Raji (cell line): Measurements from ENCODE around the gene KLF12.

ENCODE experiments used
- POLR2A ChIP-seq: IDR thresholded peaks from 2 replicates; pipeline ENCODE4 v1.6.1; 2011; ENCODE audit warnings: low read depth, low read length, control low read depth; ENCODE audit not compliant: insufficient read depth

The KLF12 gene

GRCh38 chr13:74118328-74118727, 15.9 kb downstream of the KLF12 start:
- TF ChIP-seq POLR2A: no peak

- TF ChIP-seq POLR2A: no peak
Observed at GRCh38 chr13:74117207-74117705, 16.9 kb downstream of the KLF12 start.

- TF ChIP-seq POLR2A: no peak
Observed at GRCh38 chr13:74115133-74115532, 19.1 kb downstream of the KLF12 start.

GRCh38 chr13:74114641-74115040, 19.6 kb downstream of the KLF12 start:
- no peak for TF ChIP-seq POLR2A

GRCh38 chr13:74114202-74114601, 20.0 kb downstream of the KLF12 start:
- TF ChIP-seq POLR2A: no peak

- no peak for TF ChIP-seq POLR2A
Observed at GRCh38 chr13:74111901-74112824, 22.0 kb downstream of the KLF12 start.

- no peak for TF ChIP-seq POLR2A
Observed at GRCh38 chr13:74111399-74111798, 22.8 kb downstream of the KLF12 start.

GRCh38 chr13:74110053-74110452, 24.2 kb downstream of the KLF12 start:
- TF ChIP-seq POLR2A: no peak

GRCh38 chr13:74107598-74107997, 26.6 kb downstream of the KLF12 start:
- TF ChIP-seq POLR2A: no peak

- no peak for TF ChIP-seq POLR2A
Observed at GRCh38 chr13:74105871-74106270, 28.3 kb downstream of the KLF12 start.

- no peak for TF ChIP-seq POLR2A
Observed at GRCh38 chr13:74104661-74105275, 29.4 kb downstream of the KLF12 start.

- no peak for TF ChIP-seq POLR2A
Observed at GRCh38 chr13:74103970-74104555, 30.1 kb downstream of the KLF12 start.

- no peak for TF ChIP-seq POLR2A
Observed at GRCh38 chr13:74103196-74103595, 31.0 kb downstream of the KLF12 start.

- no peak for TF ChIP-seq POLR2A
Observed at GRCh38 chr13:74102691-74103090, 31.5 kb downstream of the KLF12 start.

GRCh38 chr13:74101436-74101835, 32.8 kb downstream of the KLF12 start:
- no peak for TF ChIP-seq POLR2A

- no peak for TF ChIP-seq POLR2A
Observed at GRCh38 chr13:74098077-74098476, 36.1 kb downstream of the KLF12 start.

GRCh38 chr13:74097116-74097515, 37.1 kb downstream of the KLF12 start:
- TF ChIP-seq POLR2A: no peak

GRCh38 chr13:74093691-74094090, 40.5 kb downstream of the KLF12 start:
- TF ChIP-seq POLR2A: no peak
